Activated CD4-positive, CD25-positive, alpha-beta regulatory T cell treated with anti-CD3 and anti-CD28 coated beads, Interleukin-2, amount 50 U/mL, for 24 hours (primary cell): ENCODE measurements around the gene PRPSAP1.

Experiments
- ATAC-seq, 2 donors: fragments of 150-1000 bp; cut with Tn5 transposase; one replicate each; pipeline ENCODE4 v1.10.0; 2021; ENCODE audit warnings: mild to moderate bottlenecking in 1 of 2, moderate library complexity in 1 of 2

Gene PRPSAP1

DNA sequence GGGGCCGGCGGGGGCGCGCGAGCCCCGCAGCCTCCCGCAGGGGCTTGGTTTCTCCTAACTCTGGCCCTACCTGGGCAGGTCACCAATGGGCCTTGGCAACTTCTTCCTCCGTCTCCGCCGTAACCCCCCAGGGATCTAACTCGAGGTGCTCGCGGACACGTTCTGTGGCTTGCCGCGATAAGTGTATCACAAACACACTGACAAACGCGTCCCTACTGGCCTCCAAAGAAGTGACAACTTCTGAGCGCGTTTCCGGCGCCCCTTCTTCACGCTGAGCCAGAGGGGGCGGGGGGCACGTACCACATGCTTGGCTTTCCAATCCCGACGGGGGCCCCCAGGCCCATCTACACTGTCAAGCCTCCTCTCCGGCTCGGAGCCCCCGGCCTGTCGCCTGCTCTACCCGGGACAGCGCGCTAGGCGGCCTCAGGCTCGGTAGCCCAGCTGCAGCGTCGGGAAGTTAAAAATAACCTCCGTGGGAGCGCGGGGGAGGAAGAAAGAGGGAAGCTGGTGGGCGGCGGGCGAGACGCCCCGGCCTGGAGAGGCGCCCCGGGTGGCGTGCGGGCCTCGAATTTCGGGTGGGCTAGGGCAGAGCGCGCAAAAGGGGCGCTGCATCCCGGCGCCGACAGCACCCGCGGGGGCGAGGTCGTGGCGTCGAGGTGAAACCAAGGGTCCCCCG, 30.0 kb upstream of the PRPSAP1 start:
- ATAC-seq: peak; percentile 28 to 34

DNA sequence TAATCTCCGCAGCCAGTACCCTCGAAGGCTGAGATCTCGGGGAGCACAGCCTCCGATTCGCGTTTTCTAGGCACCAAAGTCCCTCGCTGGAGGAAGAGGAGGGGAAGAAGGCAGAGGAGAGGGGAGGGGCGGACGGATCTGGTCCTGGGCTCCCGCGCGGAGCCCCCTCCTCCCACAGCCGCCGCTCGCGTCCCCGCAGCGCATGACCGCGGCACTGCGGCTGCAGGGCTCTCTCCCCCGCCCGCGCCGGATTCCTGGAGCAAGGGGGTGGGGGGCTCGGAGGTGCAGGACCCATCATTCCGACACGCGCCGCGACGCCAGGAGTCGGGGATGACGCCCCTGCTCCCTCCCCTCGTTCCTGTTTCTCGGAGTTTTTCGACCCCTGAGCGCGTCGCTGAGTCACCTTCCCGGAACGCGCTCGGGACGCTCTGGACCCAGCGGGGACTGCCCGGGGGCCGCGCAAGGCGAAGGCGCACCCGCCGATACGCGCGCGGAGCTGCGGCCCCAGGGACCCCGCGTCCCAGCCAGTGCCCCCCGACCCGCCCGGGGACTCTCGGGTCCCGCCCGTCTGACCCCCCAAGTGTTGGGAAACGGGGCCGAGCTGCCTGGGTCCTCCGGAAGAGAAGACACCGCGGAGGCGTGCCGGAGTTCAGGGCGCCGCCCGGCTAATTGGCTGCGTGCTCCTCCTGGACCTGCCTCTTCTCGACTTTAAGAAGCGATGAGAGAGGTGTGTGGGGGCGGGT, 29.3 kb upstream of the PRPSAP1 start:
- ATAC-seq: peak; percentile 68

GRCh38 chr17:76382351-76382802, 28.7 kb upstream of the PRPSAP1 start:
- no peak for ATAC-seq

DNA sequence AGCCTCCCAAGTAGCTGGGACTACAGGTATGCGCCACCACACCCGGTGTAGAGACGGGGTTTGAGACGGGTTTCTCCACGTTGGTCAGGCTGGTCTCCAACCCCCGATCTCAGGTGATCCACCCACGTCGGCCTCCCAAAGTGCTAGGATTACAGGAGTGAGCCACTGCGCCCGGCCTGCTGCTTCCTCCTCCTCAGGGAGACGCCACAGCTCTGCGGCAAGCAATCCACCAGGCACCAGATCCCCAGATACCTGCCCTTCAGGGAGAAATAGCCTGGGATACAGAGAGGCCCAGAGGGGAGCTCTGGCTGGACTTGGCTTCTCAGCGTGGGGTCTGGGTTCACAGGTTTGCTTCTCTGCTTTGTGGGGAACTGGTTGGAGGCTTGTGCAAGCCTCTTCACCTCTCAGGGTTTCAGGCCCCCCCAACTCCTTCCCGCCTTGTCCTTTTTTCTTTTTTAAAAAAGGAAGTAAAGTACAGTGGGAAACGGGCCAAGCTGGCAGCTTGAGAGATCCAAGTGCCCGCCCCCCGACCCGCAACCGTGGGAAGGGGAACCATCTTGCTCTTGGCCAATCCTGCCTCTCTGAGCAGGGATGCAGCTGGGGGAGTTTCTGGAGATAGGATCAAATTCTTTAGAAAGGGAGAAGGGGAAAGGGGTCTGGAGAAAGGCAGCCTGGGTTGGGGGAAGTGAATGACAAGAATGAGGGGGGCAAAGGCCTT, 28.1 kb upstream of the PRPSAP1 start:
- no peak for ATAC-seq

DNA sequence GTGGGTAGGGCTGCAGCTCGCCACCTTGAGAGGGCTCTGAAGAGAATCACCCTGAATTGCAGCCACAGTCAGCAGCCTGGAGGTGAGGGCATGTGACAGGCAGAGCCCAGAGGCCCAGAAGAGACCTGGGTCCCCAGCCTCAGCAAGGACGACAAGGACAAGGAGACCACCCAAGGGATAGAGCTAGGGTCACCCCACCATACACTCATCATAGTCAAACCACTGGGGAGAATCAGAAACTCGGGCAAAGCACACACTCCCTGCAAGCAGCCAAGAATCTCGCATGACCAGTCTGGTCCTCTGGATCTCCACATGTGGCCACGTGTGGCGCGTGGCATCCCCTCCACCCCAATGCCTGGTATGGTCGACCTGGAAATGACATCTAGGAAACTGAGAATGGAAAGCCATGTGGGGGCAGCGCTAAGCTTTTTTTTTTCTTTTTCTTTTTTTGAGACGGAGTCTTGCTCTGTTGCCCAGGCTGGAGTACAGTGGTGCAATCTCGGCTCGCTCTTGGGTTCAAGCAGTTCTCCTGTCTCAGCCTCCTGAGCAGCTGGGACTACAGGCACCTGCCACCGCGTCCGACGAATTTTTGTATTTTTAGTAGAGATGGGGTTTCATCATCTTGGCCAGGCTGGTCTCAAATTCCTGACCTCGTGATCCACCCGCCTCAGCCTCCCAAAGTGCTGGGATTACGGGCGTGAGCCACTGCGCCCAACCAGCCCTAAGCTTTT, 26.1 kb upstream of the PRPSAP1 start:
- no peak for ATAC-seq

DNA sequence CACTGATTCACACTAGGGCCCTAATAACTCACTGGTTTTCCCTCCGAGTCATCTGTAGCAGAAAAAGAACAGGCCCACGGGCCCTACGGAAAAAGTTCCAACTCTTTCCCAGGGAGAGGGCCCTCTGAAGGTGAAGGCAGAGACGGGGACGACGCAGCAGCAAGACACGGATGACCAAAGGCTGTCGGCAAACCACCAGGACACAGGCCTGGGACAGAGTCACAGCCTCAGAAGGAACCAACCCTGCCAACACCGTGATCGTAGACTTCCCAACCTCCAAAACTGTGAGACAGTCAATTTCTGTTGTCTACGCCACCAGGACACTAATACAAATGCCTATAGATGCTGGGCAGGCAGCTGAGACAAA, 25.5 kb upstream of the PRPSAP1 start:
- no peak for ATAC-seq

GRCh38 chr17:76378548-76379274, 25.0 kb upstream of the PRPSAP1 start:
- ATAC-seq: no peak

GRCh38 chr17:76376318-76377133, 22.8 kb upstream of the PRPSAP1 start:
- no peak for ATAC-seq

GRCh38 chr17:76371656-76372628, 18.2 kb upstream of the PRPSAP1 start:
- ATAC-seq: peak in 1 of 2 donors; percentile 20

- no peak for ATAC-seq
These were observed 16.7 kb upstream of the PRPSAP1 start for GRCh38 chr17:76370261-76370993.

GRCh38 chr17:76369804-76370203, 16.1 kb upstream of the PRPSAP1 start:
- no peak for ATAC-seq

- ATAC-seq: no peak
These were observed 15.7 kb upstream of the PRPSAP1 start for GRCh38 chr17:76369379-76369778.

GRCh38 chr17:76368545-76368944, 14.8 kb upstream of the PRPSAP1 start:
- no peak for ATAC-seq

- ATAC-seq: no peak
These were observed 13.9 kb upstream of the PRPSAP1 start for GRCh38 chr17:76367642-76368041.

- ATAC-seq: no peak
These were observed 12.5 kb upstream of the PRPSAP1 start for GRCh38 chr17:76366247-76366646.

DNA sequence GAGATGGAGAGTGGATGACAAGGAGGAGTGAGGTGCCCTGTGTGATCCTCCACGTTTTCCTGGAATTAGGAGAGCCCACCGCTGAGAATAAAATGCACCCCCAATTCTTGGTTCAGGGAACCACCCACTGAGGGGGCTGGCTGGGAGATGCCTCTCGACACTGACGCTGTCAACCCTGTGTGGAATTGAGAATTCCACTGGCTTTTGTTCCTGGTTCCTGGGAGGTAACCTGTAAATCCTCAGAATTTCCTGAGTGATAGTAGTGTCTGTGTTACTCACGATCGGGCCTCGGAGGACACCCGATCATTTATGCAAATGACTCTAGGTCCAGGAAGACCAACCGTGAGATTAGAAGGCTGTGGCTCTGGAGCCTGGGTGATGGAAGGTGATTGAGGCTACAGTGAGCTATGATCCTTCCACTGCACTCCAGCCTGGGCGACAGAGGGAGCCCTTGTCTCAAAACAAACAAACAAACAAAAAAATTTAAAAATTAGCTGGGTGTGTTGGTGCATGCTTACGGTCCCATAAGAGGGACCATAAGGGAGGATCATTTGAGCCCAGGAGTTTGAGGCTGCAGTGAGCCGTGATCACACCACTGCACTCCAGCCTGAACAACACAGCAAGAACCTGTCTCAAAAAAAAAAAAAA, 11.7 kb upstream of the PRPSAP1 start:
- no peak for ATAC-seq

- no peak for ATAC-seq
These were observed 9.6 kb upstream of the PRPSAP1 start for GRCh38 chr17:76363107-76363842.

- ATAC-seq: no peak
These were observed 6.7 kb upstream of the PRPSAP1 start for GRCh38 chr17:76360461-76360860.
